K562 (cell line): Measurements from ENCODE around the gene CHMP1A. TPM values are rescaled to one million over a fixed set of nuclear protein-coding genes. Genes with fewer than 3 reads are reported as not detected.

Experiments
- CCNT2 ChIP-seq: IDR thresholded peaks from 2 replicates; pipeline ENCODE4 v1.6.1; 2011; ENCODE audit warnings: borderline replicate concordance, low read depth, mild to moderate bottlenecking, moderate library complexity, mixed read lengths, low read length; ENCODE audit not compliant: insufficient read length; ENCODE audit errors: extremely low read depth
- MIER1 ChIP-seq: fragments of 450-650 bp; IDR thresholded peaks from 2 replicates; pipeline ENCODE4 v1.6.1; 2016; ENCODE audit warnings: antibody characterized with exemption, mild to moderate bottlenecking, low read depth
- POLR2AphosphoS5 ChIP-seq: IDR thresholded peaks from 2 replicates; pipeline ENCODE4 v1.6.1; 2011; ENCODE audit warnings: mild to moderate bottlenecking, low read depth, low read length, moderate library complexity; ENCODE audit not compliant: control insufficient read depth, insufficient read depth
- TARDBP ChIP-seq: fragments of 450-650 bp; IDR thresholded peaks from 2 replicates; pipeline ENCODE4 v1.6.1; 2016
- ZC3H11A ChIP-seq: IDR thresholded peaks from 2 replicates; pipeline ENCODE4 v1.6.1; 2012; ENCODE audit warnings: low read depth, low read length, improper control_type of control experiment
- ZNF212 ChIP-seq: fragments of 450-650 bp; formaldehyde crosslinking; IDR thresholded peaks from 2 replicates; pipeline ENCODE4 v1.4.0; 2020; ENCODE audit warnings: mild to moderate bottlenecking
- polyA plus RNA-seq, 8 experiments: library from polyadenylated mRNA; depleted of rRNA in 4 of 8; stranded (reverse) in 5 of 8; unstranded in 3 of 8; fragments of >200 nt; fragmentation: Nextera tagmentation in 2 of 8; fragmentation: Illumina TruSeq in 1 of 8; extraction: Ambion mirVana in 2 of 8; extraction: Trizol in 1 of 8; gene quantifications; 2 replicates each; pipeline versions ENCODE4 v1.2.1 to v1.2.3, GENCODE V29; 2011 to 2014; ENCODE audit warnings: inconsistent platforms in 1 of 8, missing spikeins in 1 of 8
- total RNA-seq, 7 experiments: library from RNA; depleted of rRNA in 6 of 7; stranded (reverse); fragments of >200 nt in 6 of 7; fragmentation: Illumina TruSeq in 2 of 7; extraction: Trizol in 2 of 7; gene quantifications; 2 replicates each; pipeline versions ENCODE4 v1.2.1 to v1.2.3, GENCODE V29; 2011 to 2021; ENCODE audit warnings: low replicate concordance in 1 of 7
- TF ChIP-seq, protein P1 (sequence below), 3 experiments: fragments of 200-800 bp in 1 of 3; sonication (Bioruptor generic) in 1 of 3; sonication (generic) in 1 of 3; formaldehyde crosslinking in 1 of 3; IDR thresholded peaks; 2 replicates each; pipeline versions ENCODE4 v1.6.1 to v1.8.0; 2016 to 2022; ENCODE audit warnings: mild to moderate bottlenecking in 2 of 3, missing compliant biosample characterization in 2 of 3, missing genetic modification characterization in 2 of 3, missing genetic modification reagents in 1 of 3
- TF ChIP-seq, protein P2 (sequence below), 2 experiments: IDR thresholded peaks; 2 replicates each; pipeline ENCODE4 v1.6.1; 2011; ENCODE audit warnings: borderline replicate concordance in 1 of 2, control low read depth in 1 of 2, low read depth in 1 of 2, low read length in 1 of 2, mild to moderate bottlenecking in 1 of 2, mixed read lengths in 1 of 2, moderate library complexity in 1 of 2; ENCODE audit not compliant: insufficient read depth in 1 of 2, insufficient read length in 1 of 2, poor library complexity in 1 of 2, severe bottlenecking in 1 of 2; ENCODE audit errors: extremely low read depth in 1 of 2
- TF ChIP-seq, protein P3 (sequence below): fragments of 250-450 bp; sonication (Bioruptor Pico); IDR thresholded peaks from 2 replicates; pipeline ENCODE4 v1.5.0; 2021; ENCODE audit warnings: mild to moderate bottlenecking, borderline replicate concordance
- TF ChIP-seq, protein P4 (sequence below): fragments of 450-650 bp; IDR thresholded peaks from 2 replicates; pipeline ENCODE4 v1.6.1; 2016; ENCODE audit warnings: mild to moderate bottlenecking, moderate library complexity

Gene CHMP1A
- total and polyA plus RNA-seq, 9 of the 15 experiments (the other 6 are each of a cell fraction or from before 2014, with no cell fraction given): 0.83 to 79.9 (median 45.2) TPM

DNA sequence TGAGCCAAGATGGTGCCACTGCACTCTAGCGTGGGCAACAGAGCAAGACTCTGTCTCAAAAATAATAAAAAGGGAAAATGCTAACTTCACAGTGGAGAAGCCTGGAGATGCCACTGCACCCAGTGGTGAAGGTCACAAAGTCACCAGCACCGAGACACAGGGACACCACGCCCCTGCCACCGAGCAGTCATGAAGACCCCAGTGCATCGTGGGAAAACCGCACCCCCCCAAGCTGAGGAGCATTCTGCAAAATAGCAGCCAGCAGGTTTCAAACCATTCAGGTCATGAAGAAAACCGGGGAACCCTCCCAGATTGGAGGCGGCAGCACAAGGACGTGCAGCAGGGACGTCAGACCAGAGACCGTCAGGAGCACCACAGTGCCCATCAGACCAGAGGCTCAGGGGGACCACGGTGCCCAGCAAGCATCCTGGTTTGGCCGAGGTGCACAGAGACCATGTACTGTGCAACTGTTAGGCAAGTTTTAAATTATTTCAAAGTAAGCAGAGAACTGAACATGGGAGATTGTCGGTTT lies 13.7 kb downstream of the CHMP1A start (continued):
- TF ChIP-seq, protein P1, sequence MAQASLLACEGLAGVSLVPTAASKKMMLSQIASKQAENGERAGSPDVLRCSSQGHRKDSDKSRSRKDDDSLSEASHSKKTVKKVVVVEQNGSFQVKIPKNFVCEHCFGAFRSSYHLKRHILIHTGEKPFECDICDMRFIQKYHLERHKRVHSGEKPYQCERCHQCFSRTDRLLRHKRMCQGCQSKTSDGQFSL (CRISPR knock-in tag; IDR thresholded peaks at IDR 0.05): peak; percentile 63; the same call in 1 of the 2 replicates
- TF ChIP-seq, protein P1 (tag; IDR thresholded peaks at IDR 0.05): no peak
- TF ChIP-seq, protein P2, sequence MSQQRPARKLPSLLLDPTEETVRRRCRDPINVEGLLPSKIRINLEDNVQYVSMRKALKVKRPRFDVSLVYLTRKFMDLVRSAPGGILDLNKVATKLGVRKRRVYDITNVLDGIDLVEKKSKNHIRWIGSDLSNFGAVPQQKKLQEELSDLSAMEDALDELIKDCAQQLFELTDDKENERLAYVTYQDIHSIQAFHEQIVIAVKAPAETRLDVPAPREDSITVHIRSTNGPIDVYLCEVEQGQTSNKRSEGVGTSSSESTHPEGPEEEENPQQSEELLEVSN (IDR thresholded peaks at IDR 0.05; ENCODE audit: borderline replicate concordance in 1 of 2, extremely low read depth in 1 of 2, insufficient read depth in 1 of 2, insufficient read length in 1 of 2, low read depth in 1 of 2, low read length in 1 of 2, poor library complexity in 1 of 2, severe bottlenecking in 1 of 2): no peak
- TF ChIP-seq MIER1 (no peak), POLR2AphosphoS5 (0 out of 2 replicates have a peak, but pooled peaks have one; percentile 6), ZNF212 (CRISPR knock-in tag) (no peak), CCNT2 (no peak), TARDBP (no peak), ZC3H11A (no peak)
- TF ChIP-seq, protein P3, sequence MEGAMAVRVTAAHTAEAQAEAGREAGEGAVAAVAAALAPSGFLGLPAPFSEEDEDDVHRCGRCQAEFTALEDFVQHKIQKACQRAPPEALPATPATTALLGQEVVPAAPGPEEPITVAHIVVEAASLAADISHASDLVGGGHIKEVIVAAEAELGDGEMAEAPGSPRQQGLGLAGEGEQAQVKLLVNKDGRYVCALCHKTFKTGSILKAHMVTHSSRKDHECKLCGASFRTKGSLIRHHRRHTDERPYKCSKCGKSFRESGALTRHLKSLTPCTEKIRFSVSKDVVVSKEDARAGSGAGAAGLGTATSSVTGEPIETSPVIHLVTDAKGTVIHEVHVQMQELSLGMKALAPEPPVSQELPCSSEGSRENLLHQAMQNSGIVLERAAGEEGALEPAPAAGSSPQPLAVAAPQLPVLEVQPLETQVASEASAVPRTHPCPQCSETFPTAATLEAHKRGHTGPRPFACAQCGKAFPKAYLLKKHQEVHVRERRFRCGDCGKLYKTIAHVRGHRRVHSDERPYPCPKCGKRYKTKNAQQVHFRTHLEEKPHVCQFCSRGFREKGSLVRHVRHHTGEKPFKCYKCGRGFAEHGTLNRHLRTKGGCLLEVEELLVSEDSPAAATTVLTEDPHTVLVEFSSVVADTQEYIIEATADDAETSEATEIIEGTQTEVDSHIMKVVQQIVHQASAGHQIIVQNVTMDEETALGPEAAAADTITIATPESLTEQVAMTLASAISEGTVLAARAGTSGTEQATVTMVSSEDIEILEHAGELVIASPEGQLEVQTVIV (CRISPR knock-in tag): no peak
- TF ChIP-seq, protein P4, sequence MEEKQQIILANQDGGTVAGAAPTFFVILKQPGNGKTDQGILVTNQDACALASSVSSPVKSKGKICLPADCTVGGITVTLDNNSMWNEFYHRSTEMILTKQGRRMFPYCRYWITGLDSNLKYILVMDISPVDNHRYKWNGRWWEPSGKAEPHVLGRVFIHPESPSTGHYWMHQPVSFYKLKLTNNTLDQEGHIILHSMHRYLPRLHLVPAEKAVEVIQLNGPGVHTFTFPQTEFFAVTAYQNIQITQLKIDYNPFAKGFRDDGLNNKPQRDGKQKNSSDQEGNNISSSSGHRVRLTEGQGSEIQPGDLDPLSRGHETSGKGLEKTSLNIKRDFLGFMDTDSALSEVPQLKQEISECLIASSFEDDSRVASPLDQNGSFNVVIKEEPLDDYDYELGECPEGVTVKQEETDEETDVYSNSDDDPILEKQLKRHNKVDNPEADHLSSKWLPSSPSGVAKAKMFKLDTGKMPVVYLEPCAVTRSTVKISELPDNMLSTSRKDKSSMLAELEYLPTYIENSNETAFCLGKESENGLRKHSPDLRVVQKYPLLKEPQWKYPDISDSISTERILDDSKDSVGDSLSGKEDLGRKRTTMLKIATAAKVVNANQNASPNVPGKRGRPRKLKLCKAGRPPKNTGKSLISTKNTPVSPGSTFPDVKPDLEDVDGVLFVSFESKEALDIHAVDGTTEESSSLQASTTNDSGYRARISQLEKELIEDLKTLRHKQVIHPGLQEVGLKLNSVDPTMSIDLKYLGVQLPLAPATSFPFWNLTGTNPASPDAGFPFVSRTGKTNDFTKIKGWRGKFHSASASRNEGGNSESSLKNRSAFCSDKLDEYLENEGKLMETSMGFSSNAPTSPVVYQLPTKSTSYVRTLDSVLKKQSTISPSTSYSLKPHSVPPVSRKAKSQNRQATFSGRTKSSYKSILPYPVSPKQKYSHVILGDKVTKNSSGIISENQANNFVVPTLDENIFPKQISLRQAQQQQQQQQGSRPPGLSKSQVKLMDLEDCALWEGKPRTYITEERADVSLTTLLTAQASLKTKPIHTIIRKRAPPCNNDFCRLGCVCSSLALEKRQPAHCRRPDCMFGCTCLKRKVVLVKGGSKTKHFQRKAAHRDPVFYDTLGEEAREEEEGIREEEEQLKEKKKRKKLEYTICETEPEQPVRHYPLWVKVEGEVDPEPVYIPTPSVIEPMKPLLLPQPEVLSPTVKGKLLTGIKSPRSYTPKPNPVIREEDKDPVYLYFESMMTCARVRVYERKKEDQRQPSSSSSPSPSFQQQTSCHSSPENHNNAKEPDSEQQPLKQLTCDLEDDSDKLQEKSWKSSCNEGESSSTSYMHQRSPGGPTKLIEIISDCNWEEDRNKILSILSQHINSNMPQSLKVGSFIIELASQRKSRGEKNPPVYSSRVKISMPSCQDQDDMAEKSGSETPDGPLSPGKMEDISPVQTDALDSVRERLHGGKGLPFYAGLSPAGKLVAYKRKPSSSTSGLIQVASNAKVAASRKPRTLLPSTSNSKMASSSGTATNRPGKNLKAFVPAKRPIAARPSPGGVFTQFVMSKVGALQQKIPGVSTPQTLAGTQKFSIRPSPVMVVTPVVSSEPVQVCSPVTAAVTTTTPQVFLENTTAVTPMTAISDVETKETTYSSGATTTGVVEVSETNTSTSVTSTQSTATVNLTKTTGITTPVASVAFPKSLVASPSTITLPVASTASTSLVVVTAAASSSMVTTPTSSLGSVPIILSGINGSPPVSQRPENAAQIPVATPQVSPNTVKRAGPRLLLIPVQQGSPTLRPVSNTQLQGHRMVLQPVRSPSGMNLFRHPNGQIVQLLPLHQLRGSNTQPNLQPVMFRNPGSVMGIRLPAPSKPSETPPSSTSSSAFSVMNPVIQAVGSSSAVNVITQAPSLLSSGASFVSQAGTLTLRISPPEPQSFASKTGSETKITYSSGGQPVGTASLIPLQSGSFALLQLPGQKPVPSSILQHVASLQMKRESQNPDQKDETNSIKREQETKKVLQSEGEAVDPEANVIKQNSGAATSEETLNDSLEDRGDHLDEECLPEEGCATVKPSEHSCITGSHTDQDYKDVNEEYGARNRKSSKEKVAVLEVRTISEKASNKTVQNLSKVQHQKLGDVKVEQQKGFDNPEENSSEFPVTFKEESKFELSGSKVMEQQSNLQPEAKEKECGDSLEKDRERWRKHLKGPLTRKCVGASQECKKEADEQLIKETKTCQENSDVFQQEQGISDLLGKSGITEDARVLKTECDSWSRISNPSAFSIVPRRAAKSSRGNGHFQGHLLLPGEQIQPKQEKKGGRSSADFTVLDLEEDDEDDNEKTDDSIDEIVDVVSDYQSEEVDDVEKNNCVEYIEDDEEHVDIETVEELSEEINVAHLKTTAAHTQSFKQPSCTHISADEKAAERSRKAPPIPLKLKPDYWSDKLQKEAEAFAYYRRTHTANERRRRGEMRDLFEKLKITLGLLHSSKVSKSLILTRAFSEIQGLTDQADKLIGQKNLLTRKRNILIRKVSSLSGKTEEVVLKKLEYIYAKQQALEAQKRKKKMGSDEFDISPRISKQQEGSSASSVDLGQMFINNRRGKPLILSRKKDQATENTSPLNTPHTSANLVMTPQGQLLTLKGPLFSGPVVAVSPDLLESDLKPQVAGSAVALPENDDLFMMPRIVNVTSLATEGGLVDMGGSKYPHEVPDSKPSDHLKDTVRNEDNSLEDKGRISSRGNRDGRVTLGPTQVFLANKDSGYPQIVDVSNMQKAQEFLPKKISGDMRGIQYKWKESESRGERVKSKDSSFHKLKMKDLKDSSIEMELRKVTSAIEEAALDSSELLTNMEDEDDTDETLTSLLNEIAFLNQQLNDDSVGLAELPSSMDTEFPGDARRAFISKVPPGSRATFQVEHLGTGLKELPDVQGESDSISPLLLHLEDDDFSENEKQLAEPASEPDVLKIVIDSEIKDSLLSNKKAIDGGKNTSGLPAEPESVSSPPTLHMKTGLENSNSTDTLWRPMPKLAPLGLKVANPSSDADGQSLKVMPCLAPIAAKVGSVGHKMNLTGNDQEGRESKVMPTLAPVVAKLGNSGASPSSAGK: no peak
